Testis (tissue), 2 donors: Measurements from ENCODE around the gene STYK1.

Experiments
- POLR2A ChIP-seq: fragments of 450-650 bp; IDR thresholded peaks from one replicate; pipeline ENCODE4 v1.6.1; 2017; ENCODE audit warnings: antibody characterized with exemption, mild to moderate bottlenecking, moderate library complexity
- TF ChIP-seq, protein P1 (sequence below), 3 experiments: fragments of 450-650 bp in 2 of 3; fragments of 200-600 bp in 1 of 3; sonication (generic) in 1 of 3; IDR thresholded peaks; one replicate each; pipeline ENCODE4 v1.5.1; 2016 to 2019; ENCODE audit warnings: antibody characterized with exemption in 3 of 3, mild to moderate bottlenecking in 2 of 3, moderate library complexity in 1 of 3

DNA sequence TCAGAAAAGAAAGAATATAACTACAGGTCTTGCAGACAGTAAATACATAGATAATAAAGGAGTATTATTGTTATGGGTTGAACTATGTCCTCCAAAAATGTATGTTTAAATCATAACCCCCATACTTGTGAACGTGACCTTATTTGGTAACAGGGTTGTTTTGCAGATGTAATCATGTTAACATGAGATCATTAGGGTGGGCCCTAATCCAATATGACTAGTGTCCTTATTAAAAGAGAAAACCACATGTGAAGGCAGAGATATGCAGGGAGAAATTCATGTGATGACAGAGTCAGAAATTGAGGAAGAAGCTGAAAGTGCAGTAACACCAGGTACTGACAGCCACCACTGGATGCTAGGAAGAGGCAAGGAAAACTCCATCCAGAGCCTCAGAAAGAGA, 89.4 kb downstream of the STYK1 start:
- TF ChIP-seq, protein P1, sequence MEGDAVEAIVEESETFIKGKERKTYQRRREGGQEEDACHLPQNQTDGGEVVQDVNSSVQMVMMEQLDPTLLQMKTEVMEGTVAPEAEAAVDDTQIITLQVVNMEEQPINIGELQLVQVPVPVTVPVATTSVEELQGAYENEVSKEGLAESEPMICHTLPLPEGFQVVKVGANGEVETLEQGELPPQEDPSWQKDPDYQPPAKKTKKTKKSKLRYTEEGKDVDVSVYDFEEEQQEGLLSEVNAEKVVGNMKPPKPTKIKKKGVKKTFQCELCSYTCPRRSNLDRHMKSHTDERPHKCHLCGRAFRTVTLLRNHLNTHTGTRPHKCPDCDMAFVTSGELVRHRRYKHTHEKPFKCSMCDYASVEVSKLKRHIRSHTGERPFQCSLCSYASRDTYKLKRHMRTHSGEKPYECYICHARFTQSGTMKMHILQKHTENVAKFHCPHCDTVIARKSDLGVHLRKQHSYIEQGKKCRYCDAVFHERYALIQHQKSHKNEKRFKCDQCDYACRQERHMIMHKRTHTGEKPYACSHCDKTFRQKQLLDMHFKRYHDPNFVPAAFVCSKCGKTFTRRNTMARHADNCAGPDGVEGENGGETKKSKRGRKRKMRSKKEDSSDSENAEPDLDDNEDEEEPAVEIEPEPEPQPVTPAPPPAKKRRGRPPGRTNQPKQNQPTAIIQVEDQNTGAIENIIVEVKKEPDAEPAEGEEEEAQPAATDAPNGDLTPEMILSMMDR (IDR thresholded peaks at IDR 0.05): no peak
- TF ChIP-seq POLR2A: no peak
